Ascending aorta (tissue), 2 donors: ENCODE results near the gene NBL1. TPM values are rescaled to one million over a fixed set of nuclear protein-coding genes. Genes with fewer than 3 reads are reported as not detected.

Experiments
- DNase-seq, 2 donors: peaks; one replicate each; pipeline ENCODE4 v3.0.0-alpha.2; 2019; ENCODE audit warnings: low spot score in 2 of 2
- H3K27ac ChIP-seq, 2 donors: fragments of 200-600 bp; sonication (generic); one replicate each; pipeline ENCODE4 v1.5.1; 2016 to 2017; ENCODE audit warnings: mild to moderate bottlenecking in 1 of 2
- H3K27me3 ChIP-seq: fragments of 200-600 bp; sonication (generic); one replicate; pipeline ENCODE4 v1.5.1; 2017
- H3K36me3 ChIP-seq, 2 donors: fragments of 200-600 bp; sonication (generic); one replicate each; pipeline ENCODE4 v1.5.1; 2016
- H3K4me1 ChIP-seq, 2 donors: fragments of 200-600 bp; sonication (generic); one replicate each; pipeline ENCODE4 v1.5.1; 2016 to 2017; ENCODE audit warnings: mild to moderate bottlenecking in 1 of 2
- H3K4me3 ChIP-seq, 2 donors: fragments of 200-600 bp; sonication (generic); one replicate each; pipeline ENCODE4 v1.5.1; 2016 to 2017; ENCODE audit warnings: mild to moderate bottlenecking in 1 of 2
- H3K9me3 ChIP-seq, 2 donors: fragments of 200-600 bp; sonication (generic); one replicate each; pipeline ENCODE4 v1.5.1; 2016
- CTCF ChIP-seq, 3 experiments: fragments of 200-600 bp in 2 of 3; fragments of 450-650 bp in 1 of 3; sonication (generic) in 2 of 3; IDR thresholded peaks; one replicate each; pipeline ENCODE4 v1.5.1; 2016 to 2019; ENCODE audit warnings: antibody characterized with exemption in 3 of 3, mild to moderate bottlenecking in 1 of 3, moderate library complexity in 1 of 3
- intact Hi-C: fragments of 100-400 bp; cut with DNase I; formaldehyde crosslinking; loops from one replicate; pipeline ENCODE4 v1.15.1; 2023
- total RNA-seq: library from RNA; depleted of rRNA; stranded (reverse); fragments of >200 nt; gene quantifications from one replicate; pipeline ENCODE4 v1.1.0, GENCODE V29; 2016

The NBL1 gene
- total RNA-seq, 1 donor from 2014 or later, result 157 TPM

DNA sequence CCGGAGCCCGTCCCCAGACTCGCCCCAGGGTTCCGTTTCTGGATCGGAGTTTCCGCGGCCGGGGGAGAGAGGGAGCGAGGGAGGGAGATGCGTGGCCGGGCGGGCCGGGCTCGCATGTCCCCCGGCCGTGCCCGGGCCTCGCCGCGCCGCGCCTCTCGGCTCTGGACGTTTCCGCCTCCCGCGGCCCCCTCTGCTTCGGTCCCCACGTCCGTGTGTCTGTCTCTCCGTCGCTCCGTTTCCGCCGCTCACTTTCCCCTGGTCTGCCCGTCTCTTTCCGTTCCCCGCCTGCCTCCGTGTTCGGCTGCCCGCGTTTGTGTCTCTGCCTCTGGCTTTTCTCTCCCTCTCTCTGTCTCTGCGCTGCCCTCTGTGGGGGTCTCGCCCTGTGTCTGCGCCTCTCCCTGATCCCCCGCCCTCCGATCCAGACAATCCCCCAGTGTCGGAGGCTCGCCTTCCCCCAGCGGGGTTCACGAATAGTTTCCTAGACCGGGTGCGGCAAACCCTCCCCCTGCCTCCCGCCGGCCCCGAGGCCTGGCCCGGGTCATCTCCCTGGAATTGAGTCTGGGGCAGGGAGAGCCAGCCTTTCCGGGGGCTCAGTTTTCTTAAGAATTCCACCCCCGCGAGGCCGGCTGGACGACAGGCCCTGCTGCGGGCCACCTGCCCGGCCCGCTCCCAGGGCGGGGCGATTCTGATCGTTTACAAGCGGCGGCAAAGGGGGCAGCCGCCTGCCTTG, 735 bp downstream of the NBL1 start:
- DNase-seq, result no peak
- Histone ChIP-seq H3K9me3 (no peaks in the 10 kb centered on the region), H3K36me3 (no peaks in the 10 kb centered on the region), H3K4me1 (peaks cover 18 to 38% of the 10 kb centered on the region in 2 donors), H3K4me3 (peak overlapping the region; percentile 67 to 75), H3K27me3 (no peaks in the 10 kb centered on the region), H3K27ac (peak overlapping the region; percentile 90 to 91)
- intact Hi-C loops, result loop anchor here (2.0 kb wide), 3 partner anchors 48 to 332 kb away; partner anchors contain the start of genes AKR7A2, CAPZB and SLC66A1
- TF ChIP-seq CTCF (IDR thresholded peaks at IDR 0.05), result no peak

GRCh38 chr1:19645411-19646251, 1.5 kb downstream of the NBL1 start:
- Histone ChIP-seq H3K27ac (peak overlapping the region; percentile 90 to 91), H3K4me1 (peaks cover 22 to 44% of the 10 kb centered on the region in 2 donors), H3K36me3 (no peaks in the 10 kb centered on the region), H3K27me3 (no peaks in the 10 kb centered on the region), H3K4me3 (peak overlapping the region; percentile 67 to 75), H3K9me3 (no peaks in the 10 kb centered on the region)
- intact Hi-C loops, result loop anchor here (2.0 kb wide), 3 partner anchors 49 to 333 kb away; partner anchors contain the start of genes AKR7A2, CAPZB and SLC66A1
- DNase-seq, result no peak
- no peak for TF ChIP-seq CTCF (IDR thresholded peaks at IDR 0.05)

DNA sequence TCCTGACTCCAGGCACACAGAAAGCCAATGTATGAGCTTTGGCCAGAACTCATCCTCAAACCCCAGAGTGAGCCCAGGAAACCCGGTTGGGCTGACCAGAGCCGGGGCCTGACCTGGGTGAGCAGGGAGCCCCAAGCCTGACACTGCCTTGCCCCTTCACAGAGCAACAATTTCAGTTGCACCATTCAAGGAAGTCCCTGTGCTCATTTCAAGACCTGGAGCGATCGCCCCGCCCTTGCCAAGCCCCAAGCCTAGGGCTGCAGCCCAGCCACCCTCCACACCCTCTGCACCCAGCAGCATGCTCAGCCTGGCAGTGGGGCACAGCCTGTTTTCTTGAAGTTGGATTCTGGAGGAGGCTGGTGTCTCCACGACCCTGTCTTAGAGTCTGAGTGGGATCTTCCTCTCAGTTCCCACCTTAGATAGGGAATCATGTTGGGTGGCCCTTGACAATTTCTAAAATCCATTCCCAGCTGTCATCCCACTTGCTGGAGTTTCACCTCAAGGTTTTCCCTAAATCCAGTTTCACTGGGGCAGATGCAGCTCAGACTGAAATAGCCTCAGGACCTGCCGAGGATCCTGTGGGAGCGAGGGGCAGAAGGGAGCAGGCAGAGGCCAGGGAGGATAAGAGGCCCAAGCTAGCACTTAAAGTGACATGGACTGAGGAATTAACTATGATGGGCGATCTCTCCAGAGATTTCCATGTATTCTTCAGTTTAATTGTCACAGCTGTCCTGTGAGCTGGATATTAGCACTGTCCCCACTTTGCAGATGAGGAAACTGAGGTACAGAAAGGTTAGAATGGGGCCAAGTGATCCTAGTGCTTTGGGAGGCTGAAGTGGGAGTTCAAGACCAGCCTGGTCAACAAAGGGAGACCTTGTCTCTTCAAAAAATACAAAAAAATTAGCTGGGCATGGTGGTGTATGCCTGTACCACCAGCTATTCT, 2.5 kb downstream of the NBL1 start:
- Histone ChIP-seq H3K27ac (peak overlapping the region; percentile 90 to 91), H3K36me3 (no peaks in the 10 kb centered on the region), H3K4me1 (peaks cover 25 to 52% of the 10 kb centered on the region in 2 donors), H3K27me3 (no peaks in the 10 kb centered on the region), H3K4me3 (peak overlapping the region; percentile 67 to 75), H3K9me3 (no peaks in the 10 kb centered on the region)
- no peak for DNase-seq
- intact Hi-C loops, result no loop called here
- no peak for TF ChIP-seq CTCF (IDR thresholded peaks at IDR 0.05)

GRCh38 chr1:19647643-19648042, 3.5 kb downstream of the NBL1 start:
- Histone ChIP-seq H3K4me1 (peaks cover 25 to 57% of the 10 kb centered on the region in 2 donors), H3K4me3 (peak overlapping the region in 1 of 2 donors; percentile 75), H3K9me3 (no peaks in the 10 kb centered on the region), H3K27me3 (no peaks in the 10 kb centered on the region), H3K27ac (peak overlapping the region; percentile 90 to 91), H3K36me3 (no peaks in the 10 kb centered on the region)
- no peak for TF ChIP-seq CTCF (IDR thresholded peaks at IDR 0.05)
- DNase-seq, result no peak
- intact Hi-C loops, result no loop called here

GRCh38 chr1:19648239-19648638, 4.1 kb downstream of the NBL1 start:
- DNase-seq, result no peak
- no peaks in the 10 kb centered on the region for H3K27me3 ChIP-seq
- peaks cover 25 to 55% of the 10 kb centered on the region in 2 donors for H3K4me1 ChIP-seq
- H3K9me3 ChIP-seq, result no peaks in the 10 kb centered on the region
- TF ChIP-seq CTCF (IDR thresholded peaks at IDR 0.05), result no peak
- H3K27ac ChIP-seq, result peak overlapping the region; percentile 78 to 91
- no peaks in the 10 kb centered on the region for H3K36me3 ChIP-seq
- peak overlapping the region in 1 of 2 donors; percentile 75 for H3K4me3 ChIP-seq
- intact Hi-C loops, result no loop called here
